NOMO-1 treated with dmso at 0.1 percent for 144 hours (cell line): ENCODE data around the gene BHLHA15.

Source experiments
- DNase-seq: peaks from one replicate; lab custom pipeline; 2025; ENCODE audit not compliant: unreplicated experiment; lab: John Stamatoyannopoulos, UW

BHLHA15 gene

GRCh38 chr7:98240961-98241673, 29.9 kb downstream of the BHLHA15 start:
- DNase-seq = no peak

GRCh38 chr7:98241674-98242241, 30.5 kb downstream of the BHLHA15 start:
- no peak for DNase-seq

- DNase-seq = no peak
Observed at GRCh38 chr7:98242342-98242741, 31.1 kb downstream of the BHLHA15 start.

GRCh38 chr7:98242934-98243333, 31.7 kb downstream of the BHLHA15 start:
- no peak for DNase-seq

- DNase-seq = no peak
Observed at GRCh38 chr7:98244871-98245270, 33.6 kb downstream of the BHLHA15 start.

GRCh38 chr7:98248156-98248555, 36.9 kb downstream of the BHLHA15 start:
- DNase-seq = no peak

GRCh38 chr7:98249106-98249505, 37.9 kb downstream of the BHLHA15 start:
- no peak for DNase-seq

- no peak for DNase-seq
Observed at GRCh38 chr7:98250789-98251188, 39.5 kb downstream of the BHLHA15 start.

GRCh38 chr7:98251231-98251600, 40.0 kb downstream of the BHLHA15 start:
- DNase-seq = no peak

GRCh38 chr7:98251601-98252424, 40.6 kb downstream of the BHLHA15 start, which contains the start of gene TECPR1:
TSS of gene TECPR1 (minus strand) at chr7:98252232. CDS start at chr7:98246146, 6,086 bp downstream.
- DNase-seq = peak; percentile 95

GRCh38 chr7:98252425-98253054, 41.3 kb downstream of the BHLHA15 start:
- DNase-seq = no peak

GRCh38 chr7:98254516-98254915, 43.3 kb downstream of the BHLHA15 start:
- DNase-seq = no peak

- no peak for DNase-seq
Observed at GRCh38 chr7:98254951-98255610, 43.8 kb downstream of the BHLHA15 start.

- no peak for DNase-seq
Observed at GRCh38 chr7:98256431-98256830, 45.2 kb downstream of the BHLHA15 start.

- DNase-seq = no peak
Observed at GRCh38 chr7:98257701-98258100, 46.5 kb downstream of the BHLHA15 start.
